Neural progenitor cell (in vitro differentiated cells): Measurements from ENCODE around the gene ELK1. TPM values are rescaled to one million over a fixed set of nuclear protein-coding genes. Genes with fewer than 3 reads are reported as not detected.

Source experiments
- DNase-seq: peaks from one replicate; pipeline ENCODE4 v3.0.0-alpha.2; 2016; ENCODE audit warnings: low spot score
- H2AFZ ChIP-seq: fragments of 200-600 bp; sonication (generic); replicated peaks from 2 replicates; pipeline ENCODE4 v1.6.1; 2016; ENCODE audit warnings: antibody characterized with exemption
- H3F3A ChIP-seq: fragments of 200-600 bp; sonication (generic); 2 replicates; pipeline ENCODE4 v1.6.1; 2016; ENCODE audit warnings: antibody characterized with exemption, low read depth
- H3K27ac ChIP-seq: fragments of 200-600 bp; sonication (generic); 2 replicates; pipeline ENCODE4 v1.5.1; 2016; ENCODE audit warnings: mild to moderate bottlenecking
- H3K27me3 ChIP-seq: fragments of 200-600 bp; sonication (generic); 2 replicates; pipeline ENCODE4 v1.6.1; 2016; ENCODE audit warnings: mild to moderate bottlenecking, moderate library complexity
- H3K36me3 ChIP-seq: fragments of 200-600 bp; sonication (generic); 2 replicates; pipeline ENCODE4 v1.5.1; 2016
- H3K4me1 ChIP-seq: fragments of 200-600 bp; sonication (generic); 2 replicates; pipeline ENCODE4 v1.6.1; 2016; ENCODE audit warnings: mixed run types
- H3K4me2 ChIP-seq: fragments of 200-600 bp; sonication (generic); 2 replicates; pipeline ENCODE4 v1.6.1; 2016
- H3K4me3 ChIP-seq: fragments of 200-600 bp; sonication (generic); 2 replicates; pipeline ENCODE4 v1.5.1; 2016
- H3K79me2 ChIP-seq: fragments of 200-600 bp; sonication (generic); 2 replicates; pipeline ENCODE4 v1.6.1; 2016; ENCODE audit warnings: low read depth
- H3K9ac ChIP-seq: fragments of 200-600 bp; sonication (generic); 2 replicates; pipeline ENCODE4 v1.6.1; 2016
- H3K9me3 ChIP-seq: fragments of 200-600 bp; sonication (generic); 2 replicates; pipeline ENCODE4 v1.5.1; 2016; ENCODE audit warnings: low read depth
- H4K20me1 ChIP-seq: fragments of 200-600 bp; sonication (generic); 2 replicates; pipeline ENCODE4 v1.6.1; 2016; ENCODE audit warnings: low read depth
- H3K27ac Mint-ChIP-seq: 3 replicates; pipeline ENCODE4 v1.8.0; 2021; ENCODE audit warnings: mixed read lengths
- H3K27me3 Mint-ChIP-seq: 2 replicates; pipeline ENCODE4 v1.8.0; 2022; ENCODE audit warnings: low read depth, mild to moderate bottlenecking, inconsistent platforms, moderate library complexity, mixed read lengths; ENCODE audit not compliant: insufficient read depth
- H3K36me3 Mint-ChIP-seq: 3 replicates; pipeline ENCODE4 v1.8.0; 2021; ENCODE audit warnings: mixed read lengths
- H3K4me1 Mint-ChIP-seq: 3 replicates; pipeline ENCODE4 v1.8.0; 2021; ENCODE audit warnings: mixed read lengths
- H3K4me3 Mint-ChIP-seq: 3 replicates; pipeline ENCODE4 v1.8.0; 2021; ENCODE audit warnings: mild to moderate bottlenecking, moderate library complexity, mixed read lengths
- H3K9me3 Mint-ChIP-seq: 3 replicates; pipeline ENCODE4 v1.8.0; 2020; ENCODE audit warnings: mixed read lengths
- CTCF ChIP-seq: fragments of 200-600 bp; sonication (generic); IDR thresholded peaks from 2 replicates; pipeline ENCODE4 v1.5.1; 2017; ENCODE audit warnings: antibody characterized with exemption, mild to moderate bottlenecking
- EZH2 ChIP-seq: fragments of 200-600 bp; sonication (generic); IDR thresholded peaks from 2 replicates; pipeline ENCODE4 v1.6.1; 2017; ENCODE audit warnings: antibody characterized with exemption, mild to moderate bottlenecking, moderate library complexity
- EZH2phosphoT487 ChIP-seq: fragments of 200-600 bp; sonication (generic); IDR thresholded peaks from 2 replicates; pipeline ENCODE4 v1.6.1; 2017; ENCODE audit warnings: antibody characterized with exemption
- total RNA-seq: library from RNA; depleted of rRNA; stranded (reverse); fragments of >200 nt; gene quantifications from 2 replicates; pipeline ENCODE4 v1.2.3, GENCODE V29; 2015; ENCODE audit warnings: low replicate concordance

The ELK1 gene
- total RNA-seq, 1 donor from 2014 or later: 16.6 TPM

- no peak overlapping the region for H3K27ac Mint-ChIP-seq
- H3K9ac ChIP-seq: no peak overlapping the region
- no peaks in the 10 kb centered on the region for H3K27me3 ChIP-seq
- no peak overlapping the region for H2AFZ ChIP-seq
- H4K20me1 ChIP-seq: no peaks in the 10 kb centered on the region
- peaks cover 12% of the 10 kb centered on the region for H3K9me3 Mint-ChIP-seq
- no peaks in the 10 kb centered on the region for H3K36me3 ChIP-seq
- H3K4me1 Mint-ChIP-seq: peaks cover 11% of the 10 kb centered on the region
- H3K4me3 Mint-ChIP-seq: no peak overlapping the region
- H3K4me2 ChIP-seq: no peak overlapping the region
- H3K27ac ChIP-seq: no peak overlapping the region
- no peaks in the 10 kb centered on the region for H3K36me3 Mint-ChIP-seq
- no peaks in the 10 kb centered on the region for H3K9me3 ChIP-seq
- H3K4me3 ChIP-seq: no peak overlapping the region
- H3K27me3 Mint-ChIP-seq: peaks cover 7% of the 10 kb centered on the region
- H3K4me1 ChIP-seq: no peaks in the 10 kb centered on the region
- H3F3A ChIP-seq: no peaks in the 10 kb centered on the region
- TF ChIP-seq EZH2: no peak
- TF ChIP-seq EZH2phosphoT487: no peak
- no peak for TF ChIP-seq CTCF
- DNase-seq: no peak
- H3K79me2 ChIP-seq: no peaks in the 10 kb centered on the region
Measured at GRCh38 chrX:47611489-47611888, 38.9 kb downstream of the ELK1 start.

- H4K20me1 ChIP-seq: no peaks in the 10 kb centered on the region
- no peaks in the 10 kb centered on the region for H3K36me3 ChIP-seq
- Mint-ChIP-seq H3K36me3 (no peaks in the 10 kb centered on the region), H3K27ac (peak overlapping the region; percentile 76), H3K4me1 (peaks cover 11% of the 10 kb centered on the region), H3K4me3 (no peak overlapping the region), H3K27me3 (peaks cover 4% of the 10 kb centered on the region), H3K9me3 (peaks cover 13% of the 10 kb centered on the region)
- H3K4me3 ChIP-seq: no peak overlapping the region
- H3K9me3 ChIP-seq: no peaks in the 10 kb centered on the region
- H3K27me3 ChIP-seq: no peaks in the 10 kb centered on the region
- H3K4me2 ChIP-seq: no peak overlapping the region
- no peaks in the 10 kb centered on the region for H3K4me1 ChIP-seq
- no peaks in the 10 kb centered on the region for H3F3A ChIP-seq
- no peak overlapping the region for H3K9ac ChIP-seq
- no peak overlapping the region for H3K27ac ChIP-seq
- TF ChIP-seq EZH2 (no peak), CTCF (no peak), EZH2phosphoT487 (no peak)
- no peak for DNase-seq
- no peaks in the 10 kb centered on the region for H3K79me2 ChIP-seq
- H2AFZ ChIP-seq: no peak overlapping the region
Measured at GRCh38 chrX:47610511-47610910, 39.9 kb downstream of the ELK1 start.

GRCh38 chrX:47608130-47608810 lies 42.1 kb downstream of the ELK1 start:
- Histone ChIP-seq H4K20me1 (no peaks in the 10 kb centered on the region), H3F3A (no peaks in the 10 kb centered on the region), H3K27me3 (no peaks in the 10 kb centered on the region), H3K4me1 (no peaks in the 10 kb centered on the region), H3K9me3 (no peaks in the 10 kb centered on the region), H3K9ac (no peak overlapping the region), H3K27ac (no peak overlapping the region), H3K4me2 (no peak overlapping the region), H2AFZ (peak overlapping the region; percentile 50), H3K36me3 (no peaks in the 10 kb centered on the region), H3K4me3 (no peak overlapping the region), H3K79me2 (no peaks in the 10 kb centered on the region)
- H3K4me3 Mint-ChIP-seq: no peak overlapping the region
- peak overlapping the region; percentile 88 for H3K27ac Mint-ChIP-seq
- peaks cover 11% of the 10 kb centered on the region for H3K4me1 Mint-ChIP-seq
- peaks cover 4% of the 10 kb centered on the region for H3K27me3 Mint-ChIP-seq
- TF ChIP-seq CTCF (no peak), EZH2phosphoT487 (no peak), EZH2 (no peak)
- H3K36me3 Mint-ChIP-seq: no peaks in the 10 kb centered on the region
- peak; percentile 44 for DNase-seq
- H3K9me3 Mint-ChIP-seq: peaks cover 15% of the 10 kb centered on the region
